ENCODE data around the gene NF2. TPM values are rescaled to one million over a fixed set of nuclear protein-coding genes. Genes with fewer than 3 reads are reported as not detected.
"Not testable (repeated sequence)": the region's sequence is repeated elsewhere in the genome, so short reads cannot be mapped to it uniquely, and the experiment has no call there.

NF2 gene
- total and polyA plus RNA-seq, 4 donors: 8.9 to 49.7 (median 16.3) TPM

GRCh38 chr22:29581799-29582198 is 21.6 kb upstream of the NF2 start:
- no peak overlapping the region for H3K4me3 ChIP-seq
- H3K9ac ChIP-seq (ENCODE audit: insufficient read depth in 1 of 2, low read length in 2 of 2): no peak overlapping the region
- H3K27me3 ChIP-seq (ENCODE audit: control insufficient read depth in 3 of 3, insufficient read depth in 3 of 3, low read length in 2 of 3): no peaks in the 10 kb centered on the region
- no peaks in the 10 kb centered on the region for H3K36me3 ChIP-seq (ENCODE audit: control insufficient read depth in 4 of 4, insufficient read depth in 4 of 4, low read length in 4 of 4)
- TF ChIP-seq, protein P1, sequence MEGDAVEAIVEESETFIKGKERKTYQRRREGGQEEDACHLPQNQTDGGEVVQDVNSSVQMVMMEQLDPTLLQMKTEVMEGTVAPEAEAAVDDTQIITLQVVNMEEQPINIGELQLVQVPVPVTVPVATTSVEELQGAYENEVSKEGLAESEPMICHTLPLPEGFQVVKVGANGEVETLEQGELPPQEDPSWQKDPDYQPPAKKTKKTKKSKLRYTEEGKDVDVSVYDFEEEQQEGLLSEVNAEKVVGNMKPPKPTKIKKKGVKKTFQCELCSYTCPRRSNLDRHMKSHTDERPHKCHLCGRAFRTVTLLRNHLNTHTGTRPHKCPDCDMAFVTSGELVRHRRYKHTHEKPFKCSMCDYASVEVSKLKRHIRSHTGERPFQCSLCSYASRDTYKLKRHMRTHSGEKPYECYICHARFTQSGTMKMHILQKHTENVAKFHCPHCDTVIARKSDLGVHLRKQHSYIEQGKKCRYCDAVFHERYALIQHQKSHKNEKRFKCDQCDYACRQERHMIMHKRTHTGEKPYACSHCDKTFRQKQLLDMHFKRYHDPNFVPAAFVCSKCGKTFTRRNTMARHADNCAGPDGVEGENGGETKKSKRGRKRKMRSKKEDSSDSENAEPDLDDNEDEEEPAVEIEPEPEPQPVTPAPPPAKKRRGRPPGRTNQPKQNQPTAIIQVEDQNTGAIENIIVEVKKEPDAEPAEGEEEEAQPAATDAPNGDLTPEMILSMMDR (IDR thresholded peaks at IDR 0.05; ENCODE audit: control extremely low read depth, extremely low read depth): no peak
- no peaks in the 10 kb centered on the region for H3K9me3 ChIP-seq (ENCODE audit: control insufficient read depth in 4 of 4, insufficient read depth in 3 of 4, low read length in 3 of 4)
- H3K27ac ChIP-seq (ENCODE audit: low read depth in 1 of 2, low read length in 1 of 2): no peak overlapping the region
- DNase-seq: peak in 1 of 3 donors; percentile 15
- 69 to 87% methylated on average over 12 of the region's 12 CpGs for WGBS, 2 donors
- ATAC-seq (ENCODE audit: insufficient read depth, low FRiP score): no peak
- H3K4me1 ChIP-seq (ENCODE audit: control insufficient read depth in 5 of 5, insufficient read depth in 5 of 5, low read length in 5 of 5): peaks cover 0 to 7% (median 0%) of the 10 kb centered on the region in 5 donors

GRCh38 chr22:29584975-29585374 is 18.5 kb upstream of the NF2 start:
- H3K27me3 ChIP-seq (ENCODE audit: control insufficient read depth in 3 of 3, insufficient read depth in 3 of 3, low read length in 2 of 3): no peaks in the 10 kb centered on the region
- H3K9me3 ChIP-seq (ENCODE audit: control insufficient read depth in 4 of 4, insufficient read depth in 3 of 4, low read length in 3 of 4): no peaks in the 10 kb centered on the region
- peaks cover 0 to 7% (median 0%) of the 10 kb centered on the region in 5 donors for H3K4me1 ChIP-seq (ENCODE audit: control insufficient read depth in 5 of 5, insufficient read depth in 5 of 5, low read length in 5 of 5)
- H3K36me3 ChIP-seq (ENCODE audit: control insufficient read depth in 4 of 4, insufficient read depth in 4 of 4, low read length in 4 of 4): no peaks in the 10 kb centered on the region
- H3K4me3 ChIP-seq: no peak overlapping the region
- no peak for ATAC-seq (ENCODE audit: insufficient read depth, low FRiP score)
- H3K9ac ChIP-seq (ENCODE audit: insufficient read depth in 1 of 2, low read length in 2 of 2): no peak overlapping the region
- 75 to 96% methylated on average over 5 of the region's 5 CpGs for WGBS, 2 donors
- no peak overlapping the region for H3K27ac ChIP-seq (ENCODE audit: low read depth in 1 of 2, low read length in 1 of 2)
- DNase-seq: no peak
- TF ChIP-seq, protein P1 (IDR thresholded peaks at IDR 0.05; ENCODE audit: control extremely low read depth, extremely low read depth): no peak

- DNase-seq; H3K36me3 ChIP-seq (ENCODE audit: control insufficient read depth in 4 of 4, insufficient read depth in 4 of 4, low read length in 4 of 4); H3K4me1 ChIP-seq (ENCODE audit: control insufficient read depth in 5 of 5, insufficient read depth in 5 of 5, low read length in 5 of 5); H3K4me3 ChIP-seq; H3K9ac ChIP-seq (ENCODE audit: insufficient read depth in 1 of 2, low read length in 2 of 2); H3K27me3 ChIP-seq (ENCODE audit: control insufficient read depth in 3 of 3, insufficient read depth in 3 of 3, low read length in 2 of 3); H3K27ac ChIP-seq (ENCODE audit: low read depth in 1 of 2, low read length in 1 of 2); ATAC-seq (ENCODE audit: insufficient read depth, low FRiP score); H3K9me3 ChIP-seq (ENCODE audit: control insufficient read depth in 4 of 4, insufficient read depth in 3 of 4, low read length in 3 of 4): not testable (repeated sequence)
- 90 to 97% methylated on average over 4 of the region's 4 CpGs for WGBS, 2 donors
Measured at GRCh38 chr22:29586193-29586705, 17.2 kb upstream of the NF2 start.

- H3K9me3 ChIP-seq (ENCODE audit: control insufficient read depth in 4 of 4, insufficient read depth in 3 of 4, low read length in 3 of 4): no peaks in the 10 kb centered on the region
- H3K4me1 ChIP-seq (ENCODE audit: control insufficient read depth in 5 of 5, insufficient read depth in 5 of 5, low read length in 5 of 5): no peaks in the 10 kb centered on the region
- no peak overlapping the region for H3K9ac ChIP-seq (ENCODE audit: insufficient read depth in 1 of 2, low read length in 2 of 2)
- no peak overlapping the region for H3K27ac ChIP-seq (ENCODE audit: low read depth in 1 of 2, low read length in 1 of 2)
- TF ChIP-seq, protein P1 (IDR thresholded peaks at IDR 0.05; ENCODE audit: control extremely low read depth, extremely low read depth): no peak
- ATAC-seq (ENCODE audit: insufficient read depth, low FRiP score): no peak
- no peak overlapping the region for H3K4me3 ChIP-seq
- WGBS, 2 donors: 78 to 89% methylated on average over 9 of the region's 9 CpGs
- no peak for DNase-seq
- no peaks in the 10 kb centered on the region for H3K36me3 ChIP-seq (ENCODE audit: control insufficient read depth in 4 of 4, insufficient read depth in 4 of 4, low read length in 4 of 4)
- no peaks in the 10 kb centered on the region for H3K27me3 ChIP-seq (ENCODE audit: control insufficient read depth in 3 of 3, insufficient read depth in 3 of 3, low read length in 2 of 3)
Measured at GRCh38 chr22:29587938-29588699, 15.3 kb upstream of the NF2 start.

All from lung (tissue), 12 donors.